GM23338 (cell line): ENCODE data around the gene KCNE1. TPM values are rescaled to one million over a fixed set of nuclear protein-coding genes. Genes with fewer than 3 reads are reported as not detected.
A peak's percentile ranks its signal among the peaks of the same experiment; 100 is the strongest.

Experiments
- ATAC-seq: fragments of 200-7000 bp; cut with Tn5 transposase; 3 replicates; pipeline ENCODE4 v1.9.1; 2020
- DNase-seq: peaks from one replicate; pipeline ENCODE4 v3.0.0-alpha.2; 2015; ENCODE audit warnings: low spot score
- H2AFZ ChIP-seq: fragments of 200-600 bp; sonication (generic); 2 replicates; pipeline ENCODE4 v1.8.0; 2016; ENCODE audit warnings: antibody characterized with exemption, mild to moderate bottlenecking, moderate library complexity
- H3F3A ChIP-seq: fragments of 200-600 bp; sonication (generic); replicated peaks from 2 replicates; pipeline ENCODE4 v1.8.0; 2017; ENCODE audit warnings: antibody characterized with exemption, mixed run types, low read depth
- H3K27ac ChIP-seq: fragments of 200-600 bp; sonication (generic); 2 replicates; pipeline ENCODE4 v1.6.1; 2016; ENCODE audit warnings: low read depth
- H3K27me3 ChIP-seq: fragments of 200-600 bp; sonication (generic); 2 replicates; pipeline ENCODE4 v1.8.0; 2016; ENCODE audit warnings: mild to moderate bottlenecking, mixed run types, moderate library complexity; ENCODE audit not compliant: insufficient read depth
- H3K36me3 ChIP-seq: fragments of 200-600 bp; sonication (generic); 2 replicates; pipeline ENCODE4 v1.8.0; 2016; ENCODE audit warnings: mild to moderate bottlenecking; ENCODE audit not compliant: insufficient read depth
- H3K4me1 ChIP-seq: fragments of 200-600 bp; sonication (generic); 2 replicates; pipeline ENCODE4 v1.8.0; 2016; ENCODE audit warnings: mild to moderate bottlenecking, moderate library complexity; ENCODE audit not compliant: insufficient read depth
- H3K4me2 ChIP-seq: fragments of 200-600 bp; sonication (generic); 2 replicates; pipeline ENCODE4 v1.7.1; 2017; ENCODE audit warnings: mixed run types
- H3K4me3 ChIP-seq: fragments of 200-600 bp; sonication (generic); 2 replicates; pipeline ENCODE4 v1.6.1; 2016; ENCODE audit warnings: mixed run types
- H3K79me2 ChIP-seq: fragments of 200-600 bp; sonication (generic); replicated peaks from 2 replicates; pipeline ENCODE4 v1.8.0; 2017; ENCODE audit warnings: mild to moderate bottlenecking; ENCODE audit not compliant: insufficient read depth
- H3K9me2 ChIP-seq: fragments of 200-600 bp; sonication (generic); 2 replicates; pipeline ENCODE4 v1.8.0; 2017; ENCODE audit not compliant: insufficient read depth
- H4K20me1 ChIP-seq: fragments of 200-600 bp; sonication (generic); replicated peaks from 2 replicates; pipeline ENCODE4 v1.8.0; 2017; ENCODE audit warnings: mild to moderate bottlenecking; ENCODE audit not compliant: insufficient read depth
- H3K27ac Mint-ChIP-seq: 2 replicates; pipeline ENCODE4 v1.8.0; 2020; ENCODE audit warnings: inconsistent platforms, mild to moderate bottlenecking, moderate library complexity, mixed read lengths
- H3K27me3 Mint-ChIP-seq: 3 replicates; pipeline ENCODE4 v1.8.0; 2022; ENCODE audit warnings: low read depth, mild to moderate bottlenecking, moderate library complexity, mixed read lengths, inconsistent platforms; ENCODE audit not compliant: insufficient read depth, poor library complexity
- H3K36me3 Mint-ChIP-seq: 3 replicates; pipeline ENCODE4 v1.8.0; 2021; ENCODE audit warnings: low read depth, mild to moderate bottlenecking, inconsistent platforms, moderate library complexity, mixed read lengths
- H3K4me1 Mint-ChIP-seq: 3 replicates; pipeline ENCODE4 v1.8.0; 2020; ENCODE audit warnings: mild to moderate bottlenecking, inconsistent platforms, mixed read lengths
- H3K4me3 Mint-ChIP-seq: 3 replicates; pipeline ENCODE4 v1.8.0; 2021; ENCODE audit warnings: moderate library complexity, mild to moderate bottlenecking, inconsistent platforms, mixed read lengths
- H3K9me3 Mint-ChIP-seq: 3 replicates; pipeline ENCODE4 v1.8.0; 2020; ENCODE audit warnings: moderate library complexity, mild to moderate bottlenecking, inconsistent platforms, mixed read lengths
- CTCF ChIP-seq, 2 experiments: fragments of 200-600 bp in 1 of 2; sonication (generic) in 1 of 2; conservative IDR thresholded peaks; 2 replicates each; pipeline versions ENCODE4 v1.5.1 to v1.6.1; 2016 to 2017; ENCODE audit warnings: antibody characterized with exemption in 2 of 2, low read depth in 2 of 2, mild to moderate bottlenecking in 2 of 2, moderate library complexity in 1 of 2
- ETS1 ChIP-seq: IDR thresholded peaks from 2 replicates; pipeline ENCODE4 v1.6.1; 2016; ENCODE audit warnings: antibody characterized with exemption
- JUNB ChIP-seq: IDR thresholded peaks from one replicate; pipeline ENCODE4 v1.6.1; 2016; ENCODE audit warnings: antibody characterized with exemption; ENCODE audit not compliant: unreplicated experiment
- NANOG ChIP-seq: IDR thresholded peaks from 2 replicates; pipeline ENCODE4 v1.6.1; 2016; ENCODE audit warnings: antibody characterized with exemption, borderline replicate concordance
- STAT1 ChIP-seq: IDR thresholded peaks from one replicate; pipeline ENCODE4 v1.6.1; 2016; ENCODE audit warnings: antibody characterized with exemption; ENCODE audit not compliant: unreplicated experiment
- ZNF114 ChIP-seq: fragments of 250-450 bp; sonication (Bioruptor Pico); IDR thresholded peaks from 2 replicates; pipeline ENCODE4 v1.5.0; 2020; ENCODE audit warnings: mild to moderate bottlenecking, moderate library complexity
- ZNF331 ChIP-seq: fragments of 250-450 bp; sonication (Bioruptor Pico); IDR thresholded peaks from 2 replicates; pipeline ENCODE4 v1.5.0; 2020; ENCODE audit warnings: low read depth, mild to moderate bottlenecking, moderate library complexity
- ZNF462 ChIP-seq: fragments of 250-450 bp; sonication (Bioruptor Pico); IDR thresholded peaks from 2 replicates; pipeline ENCODE4 v1.5.0; 2020; ENCODE audit warnings: mild to moderate bottlenecking, moderate library complexity
- polyA plus RNA-seq: library from polyadenylated mRNA; unstranded; fragments of >200 nt; fragmentation: Nextera tagmentation; extraction: Ambion mirVana; gene quantifications from 2 replicates; pipeline ENCODE4 v1.2.1, GENCODE V29; 2016
- total RNA-seq: library from RNA; depleted of rRNA; stranded (reverse); fragments of >200 nt; shearing (Covaris generic); gene quantifications from 2 replicates; pipeline ENCODE4 v1.2.3, GENCODE V29; 2014

KCNE1 gene
- total and polyA plus RNA-seq, 2 experiments from 2014 or later: 0.07 TPM; not detected in 1

- TF ChIP-seq CTCF (conservative IDR thresholded peaks at IDR 0.05; ENCODE audit: low read depth in 2 of 2) (peak; percentile 46 to 51), ZNF114 (no peak)
- no peaks in the 10 kb centered on the region; the same call in 1 of the 2 replicates for H3K4me1 ChIP-seq
- ATAC-seq (peak; percentile 91), DNase-seq (peak; percentile 70)
- H3K36me3 ChIP-seq: no peaks in the 10 kb centered on the region
- no peak overlapping the region for H3K4me2 ChIP-seq
- H2AFZ ChIP-seq: peak overlapping the region; percentile 26; the same call in 1 of the 2 replicates
- H3K79me2 ChIP-seq: no peaks in the 10 kb centered on the region
- no peaks in the 10 kb centered on the region for H3K36me3 Mint-ChIP-seq
- no peaks in the 10 kb centered on the region for H3K9me2 ChIP-seq
- peak overlapping the region; percentile 38 for H3K27ac Mint-ChIP-seq
- H3K27me3 ChIP-seq: no peaks in the 10 kb centered on the region
- no peaks in the 10 kb centered on the region for H3F3A ChIP-seq
- no peaks in the 10 kb centered on the region for H3K9me3 Mint-ChIP-seq
- H3K4me3 Mint-ChIP-seq: no peak overlapping the region
- H3K27me3 Mint-ChIP-seq: peaks cover 4% of the 10 kb centered on the region
- H3K27ac ChIP-seq: no peak overlapping the region
- no peak overlapping the region for H3K4me3 ChIP-seq
- H3K4me1 Mint-ChIP-seq: peaks cover 37% of the 10 kb centered on the region
- no peaks in the 10 kb centered on the region for H4K20me1 ChIP-seq
Measured at GRCh38 chr21:34517491-34518245, 5.7 kb upstream of the KCNE1 start.

DNA sequence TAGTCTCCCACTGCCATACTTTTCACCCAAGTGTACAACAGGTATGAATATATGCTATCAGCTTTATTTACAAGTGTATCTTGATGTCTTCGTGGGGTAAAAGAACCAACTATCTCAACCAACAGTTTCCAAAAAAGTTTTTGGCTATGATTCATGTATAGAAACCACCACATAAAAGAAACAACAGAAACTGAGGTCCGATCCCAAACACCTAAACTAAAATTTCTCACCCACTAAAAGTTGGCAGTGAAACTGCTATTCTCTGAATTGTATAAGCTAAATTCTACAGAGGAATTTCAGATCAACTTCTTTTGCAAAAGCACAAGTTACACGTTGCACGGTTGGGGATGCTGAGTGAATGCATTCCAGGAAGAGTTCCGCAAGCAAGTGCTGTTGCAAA, 5.0 kb upstream of the KCNE1 start:
- Mint-ChIP-seq H3K4me1 (peaks cover 31% of the 10 kb centered on the region), H3K4me3 (no peak overlapping the region)
- peak overlapping the region; percentile 26; the same call in 1 of the 2 replicates for H2AFZ ChIP-seq
- TF ChIP-seq ZNF331 (CRISPR knock-in tag) (no peak), ETS1 (no peak), JUNB (no peak), STAT1 (no peak), NANOG (no peak), CTCF (conservative IDR thresholded peaks at IDR 0.05; ENCODE audit: low read depth in 2 of 2) (no peak), ZNF462 (no peak)

More for the DNA sequence above, 5.0 kb upstream of the KCNE1 start:
- Mint-ChIP-seq H3K27me3 (peaks cover 4% of the 10 kb centered on the region), H3K27ac (no peak overlapping the region), H3K9me3 (no peaks in the 10 kb centered on the region), H3K36me3 (no peaks in the 10 kb centered on the region)
- DNase-seq (peak; percentile 28), ATAC-seq (no peak)
- Histone ChIP-seq H3K27ac (no peak overlapping the region), H3K36me3 (no peaks in the 10 kb centered on the region), H3K4me2 (no peak overlapping the region), H3K4me1 (no peaks in the 10 kb centered on the region; the same call in 1 of the 2 replicates), H3K4me3 (no peak overlapping the region), H4K20me1 (no peaks in the 10 kb centered on the region), H3F3A (no peaks in the 10 kb centered on the region), H3K27me3 (no peaks in the 10 kb centered on the region), H3K9me2 (no peaks in the 10 kb centered on the region), H3K79me2 (no peaks in the 10 kb centered on the region)
